Epithelial cell of proximal tubule (primary cell): ENCODE measurements around the gene ADGRD2. TPM values are rescaled to one million over a fixed set of nuclear protein-coding genes. Genes with fewer than 3 reads are reported as not detected.

Source experiments
- DNase-seq: peaks from one replicate; pipeline ENCODE4 v3.0.0-alpha.2; 2011; ENCODE audit warnings: low read depth
- H3K4me3 ChIP-seq: 2 replicates; pipeline ENCODE4 v1.5.1; 2011; ENCODE audit warnings: low read depth, mild to moderate bottlenecking, low read length
- CTCF ChIP-seq: conservative IDR thresholded peaks from 2 replicates; pipeline ENCODE4 v1.5.1; 2012; ENCODE audit warnings: low read depth, mild to moderate bottlenecking, low read length
- total RNA-seq: library from RNA; depleted of rRNA; stranded (reverse); fragments of >200 nt; gene quantifications from 2 replicates; pipeline ENCODE4 v1.2.3, GENCODE V29; 2015

The ADGRD2 gene
- total RNA-seq, 1 donor from 2014 or later: not detected

- H3K4me3 ChIP-seq: no peak overlapping the region
- TF ChIP-seq CTCF: no peak
- no peak for DNase-seq
Observed at GRCh38 chr9:124514125-124514524, 63.9 kb downstream of the ADGRD2 start.

- no peak for TF ChIP-seq CTCF
- DNase-seq: no peak
- H3K4me3 ChIP-seq: no peak overlapping the region
Observed at GRCh38 chr9:124514874-124515273, 64.6 kb downstream of the ADGRD2 start.

GRCh38 chr9:124517600-124517999 lies 67.3 kb downstream of the ADGRD2 start:
- TF ChIP-seq CTCF: no peak
- no peak overlapping the region for H3K4me3 ChIP-seq
- no peak for DNase-seq

- no peak for TF ChIP-seq CTCF
- DNase-seq: no peak
- no peak overlapping the region for H3K4me3 ChIP-seq
Observed at GRCh38 chr9:124518116-124518515, 67.9 kb downstream of the ADGRD2 start.

GRCh38 chr9:124520206-124520596 lies 70.0 kb downstream of the ADGRD2 start:
- TF ChIP-seq CTCF: no peak
- no peak for DNase-seq
- no peak overlapping the region for H3K4me3 ChIP-seq

GRCh38 chr9:124521142-124521541 lies 70.9 kb downstream of the ADGRD2 start:
- TF ChIP-seq CTCF: no peak

More at GRCh38 chr9:124521142-124521541, 70.9 kb downstream of the ADGRD2 start:
- no peak for DNase-seq
- H3K4me3 ChIP-seq: no peak overlapping the region
